ENCODE results near the gene RASGRF1.

DNA sequence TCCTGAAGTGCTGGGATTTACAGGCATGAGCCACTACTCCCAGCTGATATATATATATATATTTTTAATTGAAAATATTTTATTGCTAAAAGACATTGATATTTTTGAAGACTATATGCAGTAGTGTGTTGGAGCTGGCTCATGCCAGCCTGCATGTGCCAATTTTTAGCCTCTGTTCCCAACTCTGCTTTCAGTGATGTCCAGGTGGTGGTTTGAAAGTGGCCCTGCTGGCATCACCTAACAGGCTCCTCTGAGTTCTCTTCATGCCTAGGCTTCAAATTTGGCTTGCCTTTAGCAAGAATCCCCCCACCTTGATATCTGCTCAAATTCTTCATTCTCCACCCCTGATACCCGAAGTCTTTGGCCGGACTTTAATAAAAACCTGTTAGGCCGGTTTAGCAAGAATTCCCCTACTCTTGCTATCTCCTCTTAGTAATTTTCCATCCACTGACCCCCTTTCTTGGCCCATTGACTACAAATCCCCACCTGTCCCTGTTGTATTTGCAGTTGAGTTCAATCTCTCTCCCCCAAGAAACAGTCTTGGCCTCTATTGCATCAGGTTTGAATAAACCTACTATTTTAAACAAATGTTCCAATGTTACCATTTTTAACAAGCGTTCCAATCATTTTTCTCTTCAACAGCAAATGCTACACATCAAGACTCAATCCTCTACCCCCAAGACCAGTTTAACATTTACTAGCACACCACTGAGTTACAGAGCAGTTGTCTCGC lies 121.9 kb downstream of the RASGRF1 start:
- TF ChIP-seq, protein P1, sequence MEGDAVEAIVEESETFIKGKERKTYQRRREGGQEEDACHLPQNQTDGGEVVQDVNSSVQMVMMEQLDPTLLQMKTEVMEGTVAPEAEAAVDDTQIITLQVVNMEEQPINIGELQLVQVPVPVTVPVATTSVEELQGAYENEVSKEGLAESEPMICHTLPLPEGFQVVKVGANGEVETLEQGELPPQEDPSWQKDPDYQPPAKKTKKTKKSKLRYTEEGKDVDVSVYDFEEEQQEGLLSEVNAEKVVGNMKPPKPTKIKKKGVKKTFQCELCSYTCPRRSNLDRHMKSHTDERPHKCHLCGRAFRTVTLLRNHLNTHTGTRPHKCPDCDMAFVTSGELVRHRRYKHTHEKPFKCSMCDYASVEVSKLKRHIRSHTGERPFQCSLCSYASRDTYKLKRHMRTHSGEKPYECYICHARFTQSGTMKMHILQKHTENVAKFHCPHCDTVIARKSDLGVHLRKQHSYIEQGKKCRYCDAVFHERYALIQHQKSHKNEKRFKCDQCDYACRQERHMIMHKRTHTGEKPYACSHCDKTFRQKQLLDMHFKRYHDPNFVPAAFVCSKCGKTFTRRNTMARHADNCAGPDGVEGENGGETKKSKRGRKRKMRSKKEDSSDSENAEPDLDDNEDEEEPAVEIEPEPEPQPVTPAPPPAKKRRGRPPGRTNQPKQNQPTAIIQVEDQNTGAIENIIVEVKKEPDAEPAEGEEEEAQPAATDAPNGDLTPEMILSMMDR (conservative IDR thresholded peaks at IDR 0.05; ENCODE audit: low read depth in 2 of 2), result no peak
- TF ChIP-seq, protein P2, sequence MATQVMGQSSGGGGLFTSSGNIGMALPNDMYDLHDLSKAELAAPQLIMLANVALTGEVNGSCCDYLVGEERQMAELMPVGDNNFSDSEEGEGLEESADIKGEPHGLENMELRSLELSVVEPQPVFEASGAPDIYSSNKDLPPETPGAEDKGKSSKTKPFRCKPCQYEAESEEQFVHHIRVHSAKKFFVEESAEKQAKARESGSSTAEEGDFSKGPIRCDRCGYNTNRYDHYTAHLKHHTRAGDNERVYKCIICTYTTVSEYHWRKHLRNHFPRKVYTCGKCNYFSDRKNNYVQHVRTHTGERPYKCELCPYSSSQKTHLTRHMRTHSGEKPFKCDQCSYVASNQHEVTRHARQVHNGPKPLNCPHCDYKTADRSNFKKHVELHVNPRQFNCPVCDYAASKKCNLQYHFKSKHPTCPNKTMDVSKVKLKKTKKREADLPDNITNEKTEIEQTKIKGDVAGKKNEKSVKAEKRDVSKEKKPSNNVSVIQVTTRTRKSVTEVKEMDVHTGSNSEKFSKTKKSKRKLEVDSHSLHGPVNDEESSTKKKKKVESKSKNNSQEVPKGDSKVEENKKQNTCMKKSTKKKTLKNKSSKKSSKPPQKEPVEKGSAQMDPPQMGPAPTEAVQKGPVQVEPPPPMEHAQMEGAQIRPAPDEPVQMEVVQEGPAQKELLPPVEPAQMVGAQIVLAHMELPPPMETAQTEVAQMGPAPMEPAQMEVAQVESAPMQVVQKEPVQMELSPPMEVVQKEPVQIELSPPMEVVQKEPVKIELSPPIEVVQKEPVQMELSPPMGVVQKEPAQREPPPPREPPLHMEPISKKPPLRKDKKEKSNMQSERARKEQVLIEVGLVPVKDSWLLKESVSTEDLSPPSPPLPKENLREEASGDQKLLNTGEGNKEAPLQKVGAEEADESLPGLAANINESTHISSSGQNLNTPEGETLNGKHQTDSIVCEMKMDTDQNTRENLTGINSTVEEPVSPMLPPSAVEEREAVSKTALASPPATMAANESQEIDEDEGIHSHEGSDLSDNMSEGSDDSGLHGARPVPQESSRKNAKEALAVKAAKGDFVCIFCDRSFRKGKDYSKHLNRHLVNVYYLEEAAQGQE (IDR thresholded peaks at IDR 0.05; ENCODE audit: unreplicated experiment), result no peak
- TF ChIP-seq EZH2 (IDR thresholded peaks at IDR 0.05; ENCODE audit: low read depth, unreplicated experiment) (no peak), POLR2AphosphoS5 (IDR thresholded peaks at IDR 0.05; ENCODE audit: low read depth) (no peak), EZH2phosphoT487 (IDR thresholded peaks at IDR 0.05; ENCODE audit: unreplicated experiment) (no peak), ZNF331 (CRISPR knock-in tag; IDR thresholded peaks at IDR 0.05; ENCODE audit: low read depth) (no peak), STAT1 (IDR thresholded peaks at IDR 0.05; ENCODE audit: unreplicated experiment) (no peak), CREB1 (CRISPR knock-in tag; IDR thresholded peaks at IDR 0.05; ENCODE audit: low read depth) (no peak), ZNF114 (CRISPR knock-in tag; IDR thresholded peaks at IDR 0.05) (no peak), JUNB (IDR thresholded peaks at IDR 0.05; ENCODE audit: unreplicated experiment) (no peak), NANOG (IDR thresholded peaks at IDR 0.05; ENCODE audit: borderline replicate concordance) (no peak)
- TF ChIP-seq, protein P3, sequence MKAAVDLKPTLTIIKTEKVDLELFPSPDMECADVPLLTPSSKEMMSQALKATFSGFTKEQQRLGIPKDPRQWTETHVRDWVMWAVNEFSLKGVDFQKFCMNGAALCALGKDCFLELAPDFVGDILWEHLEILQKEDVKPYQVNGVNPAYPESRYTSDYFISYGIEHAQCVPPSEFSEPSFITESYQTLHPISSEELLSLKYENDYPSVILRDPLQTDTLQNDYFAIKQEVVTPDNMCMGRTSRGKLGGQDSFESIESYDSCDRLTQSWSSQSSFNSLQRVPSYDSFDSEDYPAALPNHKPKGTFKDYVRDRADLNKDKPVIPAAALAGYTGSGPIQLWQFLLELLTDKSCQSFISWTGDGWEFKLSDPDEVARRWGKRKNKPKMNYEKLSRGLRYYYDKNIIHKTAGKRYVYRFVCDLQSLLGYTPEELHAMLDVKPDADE (IDR thresholded peaks at IDR 0.05), result no peak
- TF ChIP-seq, protein P4, sequence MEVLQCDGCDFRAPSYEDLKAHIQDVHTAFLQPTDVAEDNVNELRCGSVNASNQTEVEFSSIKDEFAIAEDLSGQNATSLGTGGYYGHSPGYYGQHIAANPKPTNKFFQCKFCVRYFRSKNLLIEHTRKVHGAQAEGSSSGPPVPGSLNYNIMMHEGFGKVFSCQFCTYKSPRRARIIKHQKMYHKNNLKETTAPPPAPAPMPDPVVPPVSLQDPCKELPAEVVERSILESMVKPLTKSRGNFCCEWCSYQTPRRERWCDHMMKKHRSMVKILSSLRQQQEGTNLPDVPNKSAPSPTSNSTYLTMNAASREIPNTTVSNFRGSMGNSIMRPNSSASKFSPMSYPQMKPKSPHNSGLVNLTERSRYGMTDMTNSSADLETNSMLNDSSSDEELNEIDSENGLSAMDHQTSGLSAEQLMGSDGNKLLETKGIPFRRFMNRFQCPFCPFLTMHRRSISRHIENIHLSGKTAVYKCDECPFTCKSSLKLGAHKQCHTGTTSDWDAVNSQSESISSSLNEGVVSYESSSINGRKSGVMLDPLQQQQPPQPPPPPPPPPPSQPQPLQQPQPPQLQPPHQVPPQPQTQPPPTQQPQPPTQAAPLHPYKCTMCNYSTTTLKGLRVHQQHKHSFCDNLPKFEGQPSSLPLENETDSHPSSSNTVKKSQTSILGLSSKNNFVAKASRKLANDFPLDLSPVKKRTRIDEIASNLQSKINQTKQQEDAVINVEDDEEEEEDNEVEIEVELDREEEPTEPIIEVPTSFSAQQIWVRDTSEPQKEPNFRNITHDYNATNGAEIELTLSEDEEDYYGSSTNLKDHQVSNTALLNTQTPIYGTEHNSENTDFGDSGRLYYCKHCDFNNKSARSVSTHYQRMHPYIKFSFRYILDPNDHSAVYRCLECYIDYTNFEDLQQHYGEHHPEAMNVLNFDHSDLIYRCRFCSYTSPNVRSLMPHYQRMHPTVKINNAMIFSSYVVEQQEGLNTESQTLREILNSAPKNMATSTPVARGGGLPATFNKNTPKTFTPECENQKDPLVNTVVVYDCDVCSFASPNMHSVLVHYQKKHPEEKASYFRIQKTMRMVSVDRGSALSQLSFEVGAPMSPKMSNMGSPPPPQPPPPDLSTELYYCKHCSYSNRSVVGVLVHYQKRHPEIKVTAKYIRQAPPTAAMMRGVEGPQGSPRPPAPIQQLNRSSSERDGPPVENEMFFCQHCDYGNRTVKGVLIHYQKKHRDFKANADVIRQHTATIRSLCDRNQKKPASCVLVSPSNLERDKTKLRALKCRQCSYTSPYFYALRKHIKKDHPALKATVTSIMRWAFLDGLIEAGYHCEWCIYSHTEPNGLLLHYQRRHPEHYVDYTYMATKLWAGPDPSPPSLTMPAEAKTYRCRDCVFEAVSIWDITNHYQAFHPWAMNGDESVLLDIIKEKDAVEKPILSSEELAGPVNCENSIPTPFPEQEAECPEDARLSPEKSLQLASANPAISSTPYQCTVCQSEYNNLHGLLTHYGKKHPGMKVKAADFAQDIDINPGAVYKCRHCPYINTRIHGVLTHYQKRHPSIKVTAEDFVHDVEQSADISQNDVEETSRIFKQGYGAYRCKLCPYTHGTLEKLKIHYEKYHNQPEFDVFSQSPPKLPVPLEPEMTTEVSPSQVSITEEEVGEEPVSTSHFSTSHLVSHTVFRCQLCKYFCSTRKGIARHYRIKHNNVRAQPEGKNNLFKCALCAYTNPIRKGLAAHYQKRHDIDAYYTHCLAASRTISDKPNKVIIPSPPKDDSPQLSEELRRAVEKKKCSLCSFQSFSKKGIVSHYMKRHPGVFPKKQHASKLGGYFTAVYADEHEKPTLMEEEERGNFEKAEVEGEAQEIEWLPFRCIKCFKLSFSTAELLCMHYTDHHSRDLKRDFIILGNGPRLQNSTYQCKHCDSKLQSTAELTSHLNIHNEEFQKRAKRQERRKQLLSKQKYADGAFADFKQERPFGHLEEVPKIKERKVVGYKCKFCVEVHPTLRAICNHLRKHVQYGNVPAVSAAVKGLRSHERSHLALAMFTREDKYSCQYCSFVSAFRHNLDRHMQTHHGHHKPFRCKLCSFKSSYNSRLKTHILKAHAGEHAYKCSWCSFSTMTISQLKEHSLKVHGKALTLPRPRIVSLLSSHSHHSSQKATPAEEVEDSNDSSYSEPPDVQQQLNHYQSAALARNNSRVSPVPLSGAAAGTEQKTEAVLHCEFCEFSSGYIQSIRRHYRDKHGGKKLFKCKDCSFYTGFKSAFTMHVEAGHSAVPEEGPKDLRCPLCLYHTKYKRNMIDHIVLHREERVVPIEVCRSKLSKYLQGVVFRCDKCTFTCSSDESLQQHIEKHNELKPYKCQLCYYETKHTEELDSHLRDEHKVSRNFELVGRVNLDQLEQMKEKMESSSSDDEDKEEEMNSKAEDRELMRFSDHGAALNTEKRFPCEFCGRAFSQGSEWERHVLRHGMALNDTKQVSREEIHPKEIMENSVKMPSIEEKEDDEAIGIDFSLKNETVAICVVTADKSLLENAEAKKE (CRISPR knock-in tag; IDR thresholded peaks at IDR 0.05), result no peak

Data from GM23338 (cell line).